Daoy (cell line): Measurements from ENCODE around the gene LCT. TPM values are rescaled to one million over a fixed set of nuclear protein-coding genes. Genes with fewer than 3 reads are reported as not detected.
"Not testable (repeated sequence)": the region's sequence is repeated elsewhere in the genome, so short reads cannot be mapped to it uniquely, and the experiment has no call there.

Source experiments
- DNase-seq: peaks from one replicate; pipeline ENCODE4 v3.0.0-alpha.2; 2015; ENCODE audit warnings: low read depth
- total RNA-seq: library from RNA; depleted of rRNA; stranded (reverse); fragments of >200 nt; shearing (Covaris generic); gene quantifications from 2 replicates; pipeline ENCODE4 v1.2.3, GENCODE V29; 2014; rRNA removed

Gene LCT
- 0.40 TPM in 1 of 2 replicates, not detected in the other for total RNA-seq

GRCh38 chr2:135836596-135837270 is at the start of gene LCT:
LCT (minus strand) TSS chr2:135837184; CDS start chr2:135837169, 15 bp downstream.
- no peak for DNase-seq

DNA sequence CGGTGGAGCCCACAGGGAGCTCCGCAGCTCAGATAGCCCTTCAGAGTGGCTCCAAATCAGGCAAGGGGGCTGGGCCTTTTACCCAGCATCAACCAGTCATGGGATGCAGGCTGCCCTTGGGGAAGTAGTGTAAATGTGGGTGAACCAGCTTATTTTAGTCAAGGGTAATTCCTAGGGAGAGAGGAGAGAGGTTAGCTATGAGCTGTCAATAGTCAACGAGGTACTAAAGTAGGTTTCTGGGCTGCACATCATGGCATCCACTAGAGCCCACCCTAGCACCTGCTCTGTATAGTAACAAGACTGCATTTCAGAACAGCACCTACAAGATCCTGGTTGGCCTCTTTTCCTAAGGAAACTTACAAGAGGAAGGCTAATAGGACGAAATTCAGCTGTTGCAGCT is 48.7 kb upstream of the LCT start:
- DNase-seq = no peak

GRCh38 chr2:135882415-135882814 is 45.4 kb upstream of the LCT start:
- no peak for DNase-seq

GRCh38 chr2:135876770-135877169 is 39.8 kb upstream of the LCT start:
- DNase-seq = not testable (repeated sequence)

DNA sequence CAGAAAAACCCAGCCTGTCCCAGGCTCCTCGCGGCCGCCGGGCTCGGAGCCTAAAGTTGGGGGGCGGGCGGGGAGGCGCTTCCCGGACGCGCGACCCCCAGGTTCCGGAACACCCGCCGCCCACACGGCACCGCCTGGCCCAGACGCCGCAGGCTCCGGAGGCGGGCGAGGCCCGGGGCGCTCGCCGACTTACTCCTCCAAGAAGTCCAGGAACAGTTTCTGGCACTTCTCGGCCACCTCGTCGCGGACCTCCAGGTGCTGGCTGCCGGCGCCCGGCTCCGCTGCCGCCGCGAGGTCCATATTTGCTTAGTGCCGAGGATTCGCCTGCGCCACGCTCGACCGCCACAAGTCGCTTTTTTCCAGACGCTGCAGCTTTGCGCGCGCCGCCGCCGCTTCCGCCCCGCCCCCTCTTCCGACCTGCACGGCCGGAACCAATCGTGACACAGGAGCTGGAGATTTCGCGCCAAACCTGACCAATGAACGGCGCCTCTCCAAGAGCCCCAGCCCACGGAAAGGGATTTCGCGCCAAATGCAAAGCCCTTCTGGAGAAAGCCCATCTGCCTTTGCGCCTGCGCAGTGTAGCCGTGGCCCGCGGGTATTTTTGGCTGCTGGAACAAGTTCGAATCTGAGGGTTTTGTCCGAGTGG is 39.2 kb upstream of the LCT start, which contains the start of gene MCM6:
TSS of gene MCM6 (minus strand) at position 378 of the 646 bp plus-strand sequence. CDS start at position 300, 78 bp downstream.
- peak; percentile 99 for DNase-seq

- peak; percentile 59 for DNase-seq
Measured at GRCh38 chr2:135875491-135876065, 38.6 kb upstream of the LCT start.

- DNase-seq = no peak
Measured at GRCh38 chr2:135874777-135875365, 37.9 kb upstream of the LCT start.

DNA sequence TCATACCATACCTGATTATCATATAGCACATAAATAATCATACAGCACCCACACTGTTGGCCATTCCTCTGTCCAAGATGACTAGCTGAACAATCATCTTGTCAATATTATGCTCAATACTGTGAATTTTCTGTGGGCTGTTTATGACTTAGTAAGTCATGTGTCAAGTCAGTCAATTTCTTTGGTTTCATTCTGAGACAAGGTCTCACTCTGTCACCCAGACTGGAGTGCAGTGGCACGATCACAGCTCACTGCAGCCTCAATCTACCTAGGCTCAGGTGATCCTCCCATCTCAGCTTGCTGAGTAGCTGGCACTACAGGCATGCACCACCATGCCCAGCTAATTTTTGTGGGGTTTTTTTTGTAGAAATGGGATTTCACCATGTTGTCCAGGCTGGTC is 33.6 kb upstream of the LCT start:
- no peak for DNase-seq

GRCh38 chr2:135863233-135863632 is 26.2 kb upstream of the LCT start:
- no peak for DNase-seq

DNA sequence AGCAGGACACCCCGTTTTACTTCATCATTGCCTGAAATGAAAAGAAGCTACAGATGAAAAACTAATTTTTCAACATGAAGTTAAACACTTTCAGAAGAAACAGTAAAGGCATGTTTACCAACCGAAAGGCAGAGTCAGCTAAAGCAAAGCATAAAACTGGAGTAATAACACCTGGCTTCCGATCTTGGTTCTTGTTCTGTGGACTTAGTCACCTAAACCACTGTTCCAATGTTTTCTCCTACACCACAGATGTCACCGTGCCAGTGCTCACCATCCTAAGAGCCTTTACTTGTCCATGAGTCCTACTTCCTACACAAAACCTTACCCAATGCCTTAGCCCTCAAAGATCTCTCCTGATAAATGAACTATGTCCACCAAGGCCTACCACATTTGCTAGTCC is 25.7 kb upstream of the LCT start:
- no peak for DNase-seq

- DNase-seq = no peak
Measured at GRCh38 chr2:135853401-135853800, 16.4 kb upstream of the LCT start.

DNA sequence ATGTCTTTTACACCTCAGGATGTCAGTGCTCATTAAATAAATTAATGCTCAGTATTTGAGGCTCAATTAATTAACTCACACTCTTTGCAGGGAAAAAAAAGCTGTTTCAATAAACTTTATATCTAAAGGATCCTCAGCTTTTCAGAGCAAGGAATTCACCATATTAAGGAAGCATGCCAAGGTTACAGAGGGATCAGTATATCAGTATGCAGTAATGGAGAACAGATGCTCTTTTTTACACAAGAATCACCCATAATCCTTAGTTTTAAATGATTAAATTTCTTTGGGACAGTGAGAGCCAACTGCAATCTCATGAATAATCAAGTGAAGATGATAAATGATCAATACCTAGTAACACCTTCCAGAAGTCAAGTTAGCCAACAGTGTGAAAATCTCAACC is 14.9 kb upstream of the LCT start:
- no peak for DNase-seq

- DNase-seq = no peak
Measured at GRCh38 chr2:135850892-135851668, 14.1 kb upstream of the LCT start.

GRCh38 chr2:135849087-135849486 is 12.1 kb upstream of the LCT start:
- no peak for DNase-seq

- DNase-seq = no peak
Measured at GRCh38 chr2:135845997-135846396, 9.0 kb upstream of the LCT start.

GRCh38 chr2:135845257-135845656 is 8.3 kb upstream of the LCT start:
- DNase-seq = no peak

DNA sequence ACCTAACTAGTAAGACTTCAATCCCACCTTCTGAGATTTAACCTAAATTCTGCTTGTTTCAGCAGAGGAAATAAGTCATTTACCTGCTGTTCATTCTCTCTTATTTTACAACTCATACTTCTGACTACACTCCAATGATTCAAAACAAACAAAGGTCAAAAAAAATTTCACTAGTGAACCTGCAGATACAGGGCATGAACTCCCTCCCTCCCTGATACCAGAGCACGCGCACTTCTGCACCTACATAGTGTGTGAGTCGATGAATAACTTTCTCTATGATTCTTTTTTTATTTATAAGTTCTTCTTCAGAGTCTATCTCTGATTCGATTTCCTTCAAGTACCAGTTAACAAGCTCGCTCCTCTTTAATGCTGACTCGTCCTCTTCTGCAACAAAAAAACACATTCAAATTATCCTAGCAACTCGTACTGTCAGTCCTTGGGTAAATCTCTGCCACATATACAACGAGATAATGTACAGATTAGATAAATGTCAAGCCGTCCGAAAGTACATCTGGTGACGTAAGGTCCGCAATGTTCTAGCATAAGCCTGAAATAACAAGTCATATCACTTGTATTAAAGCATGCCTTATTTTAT is 7.4 kb upstream of the LCT start:
- no peak for DNase-seq

- DNase-seq = no peak
Measured at GRCh38 chr2:135843671-135844070, 6.7 kb upstream of the LCT start.

DNA sequence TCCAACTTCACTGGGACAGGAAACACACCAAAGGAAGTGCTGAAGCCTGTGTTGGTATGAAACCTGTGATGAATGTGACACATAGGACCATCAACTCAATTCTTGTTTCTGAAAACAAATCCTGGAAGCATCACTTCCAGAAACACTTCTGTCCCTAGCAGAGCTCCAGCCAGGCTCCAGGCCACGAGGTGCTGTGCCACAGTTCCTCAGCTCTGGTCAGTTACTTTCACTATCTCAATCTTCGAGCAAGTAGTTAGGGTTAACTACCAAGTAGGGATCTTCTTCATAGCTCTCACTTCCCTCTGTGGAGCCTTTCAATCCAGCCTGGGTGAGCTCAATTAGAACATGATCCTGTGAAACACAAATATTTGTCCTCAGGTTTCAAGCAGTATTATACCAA is 3.6 kb upstream of the LCT start:
- no peak for DNase-seq

GRCh38 chr2:135839713-135840112 is 2.7 kb upstream of the LCT start:
- DNase-seq = no peak

GRCh38 chr2:135838502-135838901 is 1.5 kb upstream of the LCT start:
- no peak for DNase-seq

GRCh38 chr2:135832891-135833290 is 4.1 kb downstream of the LCT start:
- DNase-seq = no peak
